Heart right ventricle (tissue), 16 donors: ENCODE measurements around the gene COL21A1. TPM values are rescaled to one million over a fixed set of nuclear protein-coding genes. Genes with fewer than 3 reads are reported as not detected.

ENCODE experiments used
- ATAC-seq, 8 donors: fragments of 200-7000 bp; cut with Tn5 transposase; one replicate each; pipeline ENCODE4 v1.9.1; 2020; ENCODE audit warnings: mild to moderate bottlenecking in 8 of 8, moderate library complexity in 8 of 8, moderate number of reproducible peaks in 1 of 8
- DNase-seq, 2 donors: peaks; one replicate each; pipeline ENCODE4 v3.0.0-alpha.2; 2020
- H3K27ac ChIP-seq, 10 donors: fragments of 200-600 bp; sonication (generic) in 2 of 10; one replicate each; pipeline versions ENCODE4 v1.5.0 to v1.8.0; 2020 to 2022; ENCODE audit warnings: mild to moderate bottlenecking in 3 of 10
- H3K27me3 ChIP-seq, 7 donors: fragments of 200-600 bp; one replicate each; pipeline ENCODE4 v1.8.0; 2021 to 2022; ENCODE audit warnings: mild to moderate bottlenecking in 2 of 7
- H3K36me3 ChIP-seq, 9 donors: fragments of 200-600 bp; sonication (generic) in 1 of 9; one replicate each; pipeline versions ENCODE4 v1.5.0 to v1.8.0; 2020 to 2022; ENCODE audit warnings: mild to moderate bottlenecking in 2 of 9
- H3K4me1 ChIP-seq, 9 donors: fragments of 200-600 bp; sonication (generic) in 1 of 9; one replicate each; pipeline versions ENCODE4 v1.5.0 to v1.8.0; 2020 to 2022; ENCODE audit warnings: mild to moderate bottlenecking in 4 of 9
- H3K4me3 ChIP-seq, 10 donors: fragments of 200-600 bp; sonication (generic) in 2 of 10; one replicate each; pipeline versions ENCODE4 v1.5.0 to v1.8.0; 2020 to 2022; ENCODE audit warnings: mild to moderate bottlenecking in 7 of 10, moderate library complexity in 2 of 10
- H3K9me3 ChIP-seq, 11 donors: fragments of 200-600 bp in 10 of 11; sonication (generic) in 2 of 11; one replicate each; pipeline versions ENCODE4 v1.5.0 to v1.8.0; 2013 to 2022; ENCODE audit warnings: mild to moderate bottlenecking in 2 of 11, control low read depth in 1 of 11, moderate library complexity in 1 of 11
- WGBS, 2 donors: extraction: QIAGEN DNeasy Blood & Tissue Kit; methylation state at CpG; one replicate each; pipeline ENCODE4 v1.1.7; 2013; ENCODE audit warnings: inconsistent platforms in 1 of 2; 5-methylcytosine and 5-hydroxymethylcytosine counted together
- intact Hi-C, 10 donors: fragments of 100-400 bp; cut with DNase I; formaldehyde crosslinking; loops; one replicate each; pipeline versions ENCODE4 v1.11.1 to v1.14.2; 2022
- polyA plus RNA-seq, 2 donors: library from polyadenylated mRNA; stranded (reverse); fragments of 200-250 nt; gene quantifications; one replicate each; pipeline ENCODE4 v1.2.3, GENCODE V29; 2013
- total RNA-seq, 10 donors: library from RNA; stranded (reverse); fragmentation: NEBNext Ultra II Directional in 3 of 10; extraction: Animal tissue kit (Norgen Biotek cat#: 25700) in 3 of 10; gene quantifications; one replicate each; pipeline versions ENCODE4 v1.2.1 to v1.2.4, GENCODE V29; 2021 to 2023
- TF ChIP-seq, protein P1 (sequence below), 9 donors: fragments of 200-600 bp; sonication (generic) in 2 of 9; IDR thresholded peaks; one replicate each; pipeline versions ENCODE4 v1.5.0 to v1.8.0; 2021 to 2022; ENCODE audit warnings: antibody characterized with exemption in 9 of 9, mild to moderate bottlenecking in 5 of 9, moderate library complexity in 1 of 9
- donor health status: Arrhythmogenic right ventricular cardiomyopathy.
- donor health status: ischemic (EF 13 %, LVEDD 7.1; RV severe dilation, severe dysfunction).
- donor health status: healthy with polysubstance abuse.
- donor health status: DM: no; HTN: yes; CAD: no.
- donor health status: DM: no; HTN: no; CAD: no.
- donor health status: ischemic (EF 25% LVEDD 6.9; RV normal size, moderate dysfunction).
- donor health status: ischemic (EF 25% LVEDD 5.7; RV mildly dilated, moderate dysfunction).
- donor health status: healthy.
- donor health status: DM: yes; HTN: yes; CAD: no.
- donor health status: Ischemic cardiomyopathy.
- donor health status: ischemic (EF 35%, LVEDD 5.7; RV mildly dilated, moderate dysfunction).
- donor health status: nonischemic (EF 11% LVEDD 7.7; RV severe dilation, severe dysfunction).
- donor health status: DM: yes; HTN: yes; CAD: no.
- donor health status: PGD.
- donor health status: ischemic (EF 29% LVEDD 5.4; RV normal size, mild dysfunction).
- donor health status: nonischemic (EF 23%, LVEDD 6.1; RV moderate dilation, normal function).

The COL21A1 gene
- total and polyA plus RNA-seq, 12 donors = 11.0 to 171 (median 69.9) TPM

DNA sequence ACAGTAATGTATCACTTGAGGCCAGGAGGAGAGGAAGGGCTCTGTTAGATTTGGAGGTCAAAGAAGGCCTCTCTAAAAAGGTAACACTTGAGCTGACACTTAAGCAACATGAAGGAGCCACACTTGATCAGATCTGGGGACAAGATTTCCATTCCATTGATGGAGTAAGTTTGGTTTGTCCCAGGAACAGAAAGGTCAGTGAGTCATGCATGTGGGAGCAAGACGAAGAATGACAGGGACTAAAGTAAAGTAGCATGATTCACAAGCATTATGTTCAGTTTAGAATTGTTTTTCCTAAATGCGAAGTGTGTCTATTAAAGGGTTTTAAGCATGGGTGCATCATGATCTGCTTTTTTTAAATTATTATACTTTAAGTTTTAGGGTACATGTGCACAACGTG lies 47.4 kb downstream of the COL21A1 start:
- intact Hi-C loops = no loop called here
- WGBS, 2 donors = 84 to 85% methylated on average over 3 of the region's 3 CpGs
- Histone ChIP-seq H3K27ac (no peak overlapping the region), H3K4me1 (no peaks in the 10 kb centered on the region), H3K36me3 (no peaks in the 10 kb centered on the region), H3K4me3 (no peak overlapping the region), H3K27me3 (peaks cover 0 to 6% (median 0%) of the 10 kb centered on the region in 7 donors), H3K9me3 (peaks cover 0 to 31% (median 13%) of the 10 kb centered on the region in 11 donors)
- DNase-seq = no peak
- no peak for ATAC-seq
- TF ChIP-seq, protein P1, sequence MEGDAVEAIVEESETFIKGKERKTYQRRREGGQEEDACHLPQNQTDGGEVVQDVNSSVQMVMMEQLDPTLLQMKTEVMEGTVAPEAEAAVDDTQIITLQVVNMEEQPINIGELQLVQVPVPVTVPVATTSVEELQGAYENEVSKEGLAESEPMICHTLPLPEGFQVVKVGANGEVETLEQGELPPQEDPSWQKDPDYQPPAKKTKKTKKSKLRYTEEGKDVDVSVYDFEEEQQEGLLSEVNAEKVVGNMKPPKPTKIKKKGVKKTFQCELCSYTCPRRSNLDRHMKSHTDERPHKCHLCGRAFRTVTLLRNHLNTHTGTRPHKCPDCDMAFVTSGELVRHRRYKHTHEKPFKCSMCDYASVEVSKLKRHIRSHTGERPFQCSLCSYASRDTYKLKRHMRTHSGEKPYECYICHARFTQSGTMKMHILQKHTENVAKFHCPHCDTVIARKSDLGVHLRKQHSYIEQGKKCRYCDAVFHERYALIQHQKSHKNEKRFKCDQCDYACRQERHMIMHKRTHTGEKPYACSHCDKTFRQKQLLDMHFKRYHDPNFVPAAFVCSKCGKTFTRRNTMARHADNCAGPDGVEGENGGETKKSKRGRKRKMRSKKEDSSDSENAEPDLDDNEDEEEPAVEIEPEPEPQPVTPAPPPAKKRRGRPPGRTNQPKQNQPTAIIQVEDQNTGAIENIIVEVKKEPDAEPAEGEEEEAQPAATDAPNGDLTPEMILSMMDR (IDR thresholded peaks at IDR 0.05) = no peak

DNA sequence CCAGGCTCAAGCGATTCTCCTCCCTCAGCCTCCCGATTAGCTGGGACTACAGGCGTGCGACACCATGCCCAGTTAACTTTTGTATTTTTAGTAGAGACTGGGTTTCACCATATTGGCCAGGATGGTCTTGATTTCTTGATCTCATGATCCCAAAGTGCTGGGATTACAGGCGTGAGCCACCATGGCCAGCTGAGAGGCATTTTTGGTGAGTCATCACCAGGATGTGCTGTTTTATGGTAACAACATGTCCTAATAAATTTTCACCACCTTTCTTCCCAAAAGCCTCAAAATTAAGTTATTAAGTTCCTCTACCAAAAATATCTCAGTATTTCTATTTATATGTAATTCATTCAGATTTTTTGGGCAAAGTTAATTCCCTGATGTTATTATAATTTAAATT lies 53.5 kb downstream of the COL21A1 start:
- peaks cover 0 to 46% (median 13%) of the 10 kb centered on the region in 11 donors for H3K9me3 ChIP-seq
- no peak for ATAC-seq

DNA sequence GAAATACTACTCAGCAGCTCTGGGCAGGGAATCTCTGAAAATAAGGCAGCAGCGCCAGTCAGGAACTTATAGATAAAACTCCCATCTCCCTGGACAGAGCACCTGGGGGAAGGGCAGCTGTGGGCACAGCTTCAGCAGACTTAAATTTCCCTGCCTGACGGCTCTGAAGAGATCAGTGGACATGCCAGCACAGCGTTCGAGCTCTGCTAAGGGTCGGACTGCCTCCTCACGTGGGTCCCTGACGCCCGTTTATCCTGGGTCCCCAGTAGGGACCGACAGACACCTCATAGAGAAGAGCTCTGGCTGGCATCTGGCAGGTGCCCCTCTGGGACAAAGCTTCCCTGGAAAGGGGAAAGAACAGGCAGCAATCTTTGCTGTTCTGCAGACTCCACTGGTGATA lies 59.0 kb downstream of the COL21A1 start:
- WGBS, 2 donors = 79 to 84% methylated on average over 9 of the region's 9 CpGs
- DNase-seq (no peak), ATAC-seq (no peak)
- TF ChIP-seq, protein P1 (IDR thresholded peaks at IDR 0.05) = no peak
- Histone ChIP-seq H3K4me1 (no peaks in the 10 kb centered on the region), H3K4me3 (no peak overlapping the region), H3K27me3 (no peaks in the 10 kb centered on the region), H3K9me3 (peaks cover 0 to 17% (median 6%) of the 10 kb centered on the region in 11 donors), H3K27ac (no peak overlapping the region), H3K36me3 (no peaks in the 10 kb centered on the region)
- intact Hi-C loops = no loop called here

More for the DNA sequence above, 53.5 kb downstream of the COL21A1 start:
- DNase-seq = no peak
- H3K36me3 ChIP-seq = no peaks in the 10 kb centered on the region
- WGBS, 2 donors = 94 to 96% methylated on average over 5 of the region's 5 CpGs
- H3K4me1 ChIP-seq = no peaks in the 10 kb centered on the region
- H3K4me3 ChIP-seq = no peak overlapping the region
- no peak overlapping the region for H3K27ac ChIP-seq
- intact Hi-C loops = no loop called here
- TF ChIP-seq, protein P1 (IDR thresholded peaks at IDR 0.05) = no peak
- H3K27me3 ChIP-seq = no peaks in the 10 kb centered on the region

DNA sequence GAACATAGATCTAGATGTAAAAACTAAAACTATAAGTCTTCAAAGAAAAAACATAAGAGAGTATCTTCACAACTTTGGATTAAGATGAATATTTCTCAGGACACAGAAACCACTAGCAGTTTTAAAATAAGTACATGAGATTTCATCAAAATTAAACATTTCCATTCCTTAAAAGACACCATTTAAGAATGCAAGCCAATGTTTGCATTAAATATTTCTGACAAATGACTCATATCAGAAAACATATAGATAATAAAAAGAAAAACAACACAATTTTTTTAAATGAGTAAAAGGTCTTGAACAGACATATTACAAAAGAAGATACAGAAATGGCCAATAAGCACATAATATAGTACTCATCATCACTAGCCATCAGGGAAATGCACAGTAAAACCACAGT lies 59.7 kb downstream of the COL21A1 start:
- no peaks in the 10 kb centered on the region for H3K4me1 ChIP-seq
- H3K27ac ChIP-seq = no peak overlapping the region
- no peaks in the 10 kb centered on the region for H3K36me3 ChIP-seq
- ATAC-seq (no peak), DNase-seq (no peak)
- intact Hi-C loops = no loop called here
- H3K9me3 ChIP-seq = peaks cover 0 to 13% (median 6%) of the 10 kb centered on the region in 11 donors
- H3K4me3 ChIP-seq = no peak overlapping the region
- TF ChIP-seq, protein P1 (IDR thresholded peaks at IDR 0.05) = no peak
- no peaks in the 10 kb centered on the region for H3K27me3 ChIP-seq
